ENCODE measurements around the gene FEZF1. TPM values are rescaled to one million over a fixed set of nuclear protein-coding genes. Genes with fewer than 3 reads are reported as not detected.

FEZF1 gene
- total RNA-seq, 1 experiment from 2014 or later: not detected

GRCh38 chr7:122301858-122302760, 2.4 kb downstream of the FEZF1 start:
- H3K27me3 Mint-ChIP-seq (ENCODE audit: unreplicated experiment): peaks cover 52% of the 10 kb centered on the region
- intact Hi-C loops (cut with micrococcal nuclease; ENCODE audit: unreplicated experiment): no loop called here
- CTCF ChIA-PET: no interaction called here
- H3K27ac Mint-ChIP-seq (ENCODE audit: unreplicated experiment): no peak overlapping the region
- peaks cover 26% of the 10 kb centered on the region for H3K4me1 Mint-ChIP-seq (ENCODE audit: low read depth, unreplicated experiment)
- peaks cover 22% of the 10 kb centered on the region for H3K36me3 Mint-ChIP-seq (ENCODE audit: insufficient read depth, unreplicated experiment)
- peak overlapping the region; percentile 11 for H3K4me3 Mint-ChIP-seq (ENCODE audit: low read depth, unreplicated experiment)
- H3K9me3 Mint-ChIP-seq (ENCODE audit: low read depth, unreplicated experiment): no peaks in the 10 kb centered on the region
- DNase-seq: no peak
- BruUV-seq (replicated peaks): no TSS peak
- no peak for TF ChIP-seq CTCF (IDR thresholded peaks at IDR 0.05; ENCODE audit: unreplicated experiment)

GRCh38 chr7:122300956-122301833, 3.4 kb downstream of the FEZF1 start:
- CTCF ChIA-PET: no interaction called here
- H3K27me3 Mint-ChIP-seq (ENCODE audit: unreplicated experiment): peaks cover 49% of the 10 kb centered on the region
- no peak for DNase-seq
- TF ChIP-seq CTCF (IDR thresholded peaks at IDR 0.05; ENCODE audit: unreplicated experiment): no peak
- H3K4me1 Mint-ChIP-seq (ENCODE audit: low read depth, unreplicated experiment): peaks cover 25% of the 10 kb centered on the region
- intact Hi-C loops (cut with micrococcal nuclease; ENCODE audit: unreplicated experiment): no loop called here
- H3K9me3 Mint-ChIP-seq (ENCODE audit: low read depth, unreplicated experiment): no peaks in the 10 kb centered on the region
- H3K4me3 Mint-ChIP-seq (ENCODE audit: low read depth, unreplicated experiment): no peak overlapping the region
- peaks cover 22% of the 10 kb centered on the region for H3K36me3 Mint-ChIP-seq (ENCODE audit: insufficient read depth, unreplicated experiment)
- BruUV-seq (replicated peaks): no TSS peak
- no peak overlapping the region for H3K27ac Mint-ChIP-seq (ENCODE audit: unreplicated experiment)

- Mint-ChIP-seq H3K4me3 (ENCODE audit: low read depth, unreplicated experiment) (no peak overlapping the region), H3K9me3 (ENCODE audit: low read depth, unreplicated experiment) (no peaks in the 10 kb centered on the region), H3K27ac (ENCODE audit: unreplicated experiment) (no peak overlapping the region), H3K27me3 (ENCODE audit: unreplicated experiment) (peaks cover 41% of the 10 kb centered on the region), H3K4me1 (ENCODE audit: low read depth, unreplicated experiment) (peaks cover 17% of the 10 kb centered on the region), H3K36me3 (ENCODE audit: insufficient read depth, unreplicated experiment) (peaks cover 14% of the 10 kb centered on the region)
- CTCF ChIA-PET: no interaction called here
- DNase-seq: no peak
- no peak for TF ChIP-seq CTCF (IDR thresholded peaks at IDR 0.05; ENCODE audit: unreplicated experiment)
- intact Hi-C loops (cut with micrococcal nuclease; ENCODE audit: unreplicated experiment): no loop called here
- no TSS peak for BruUV-seq (replicated peaks)
Observed at GRCh38 chr7:122300211-122300932, 4.2 kb downstream of the FEZF1 start.

- H3K36me3 Mint-ChIP-seq (ENCODE audit: insufficient read depth, unreplicated experiment): peaks cover 8% of the 10 kb centered on the region
- H3K4me1 Mint-ChIP-seq (ENCODE audit: low read depth, unreplicated experiment): peaks cover 14% of the 10 kb centered on the region
- intact Hi-C loops (cut with micrococcal nuclease; ENCODE audit: unreplicated experiment): no loop called here
- no peaks in the 10 kb centered on the region for H3K9me3 Mint-ChIP-seq (ENCODE audit: low read depth, unreplicated experiment)
- CTCF ChIA-PET: no interaction called here
- no peak for TF ChIP-seq CTCF (IDR thresholded peaks at IDR 0.05; ENCODE audit: unreplicated experiment)
- no TSS peak for BruUV-seq (replicated peaks)
- H3K27me3 Mint-ChIP-seq (ENCODE audit: unreplicated experiment): peaks cover 35% of the 10 kb centered on the region
- H3K27ac Mint-ChIP-seq (ENCODE audit: unreplicated experiment): no peak overlapping the region
- no peak for DNase-seq
- H3K4me3 Mint-ChIP-seq (ENCODE audit: low read depth, unreplicated experiment): no peak overlapping the region
Observed at GRCh38 chr7:122299624-122300210, 4.8 kb downstream of the FEZF1 start.

Measured in Calu3 (cell line).